GM18498 (cell line): Measurements from ENCODE around the gene MYOZ3.

Source experiments
- ATAC-seq: cut with Tn5 transposase; IDR thresholded peaks from one replicate; pipeline ENCODE4 v1.9.1; 2021; ENCODE audit warnings: mild to moderate bottlenecking, moderate library complexity; ENCODE audit not compliant: unreplicated experiment

MYOZ3 gene

GRCh38 chr5:150626853-150627276, 34.2 kb upstream of the MYOZ3 start:
- no peak for ATAC-seq

DNA sequence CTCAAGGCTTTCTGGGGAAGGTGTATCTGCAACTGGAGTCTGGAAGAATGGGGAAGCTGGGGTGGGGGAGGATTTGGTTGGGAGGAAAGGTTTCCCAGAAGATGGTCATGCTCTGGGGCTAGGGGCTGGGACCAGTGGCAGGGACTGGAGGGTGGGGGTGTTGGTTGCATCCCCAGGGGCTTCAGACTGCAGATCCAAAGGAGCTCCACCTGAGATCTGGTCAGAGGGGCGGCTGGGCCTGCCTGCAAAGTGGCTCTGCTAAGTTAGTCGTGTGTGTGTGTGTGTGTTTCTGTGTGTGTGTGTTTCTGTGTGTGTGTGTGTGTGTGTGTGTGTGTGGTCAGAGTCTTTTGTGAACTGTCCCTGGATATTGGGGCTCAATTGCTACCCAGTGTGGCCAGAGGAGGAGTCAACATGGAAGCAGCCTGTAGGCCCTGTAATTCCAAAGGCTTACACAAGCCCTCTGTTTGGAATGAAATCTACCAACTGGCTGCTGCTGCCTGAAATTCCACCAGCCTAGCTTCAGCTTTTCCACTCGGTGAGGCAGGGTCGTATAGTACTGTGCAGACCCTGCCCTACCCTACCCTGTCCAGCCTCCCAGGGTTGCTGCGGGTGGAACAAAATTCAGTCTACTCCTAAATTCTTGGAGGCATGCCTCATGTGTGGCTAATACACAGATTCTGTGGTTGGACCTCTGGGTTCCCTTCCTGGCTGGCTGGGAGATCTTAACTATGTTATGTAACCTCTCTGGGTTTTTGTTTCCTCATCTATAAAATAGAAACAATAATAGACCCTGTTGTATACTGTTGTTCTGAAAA, 33.1 kb upstream of the MYOZ3 start:
- no peak for ATAC-seq

DNA sequence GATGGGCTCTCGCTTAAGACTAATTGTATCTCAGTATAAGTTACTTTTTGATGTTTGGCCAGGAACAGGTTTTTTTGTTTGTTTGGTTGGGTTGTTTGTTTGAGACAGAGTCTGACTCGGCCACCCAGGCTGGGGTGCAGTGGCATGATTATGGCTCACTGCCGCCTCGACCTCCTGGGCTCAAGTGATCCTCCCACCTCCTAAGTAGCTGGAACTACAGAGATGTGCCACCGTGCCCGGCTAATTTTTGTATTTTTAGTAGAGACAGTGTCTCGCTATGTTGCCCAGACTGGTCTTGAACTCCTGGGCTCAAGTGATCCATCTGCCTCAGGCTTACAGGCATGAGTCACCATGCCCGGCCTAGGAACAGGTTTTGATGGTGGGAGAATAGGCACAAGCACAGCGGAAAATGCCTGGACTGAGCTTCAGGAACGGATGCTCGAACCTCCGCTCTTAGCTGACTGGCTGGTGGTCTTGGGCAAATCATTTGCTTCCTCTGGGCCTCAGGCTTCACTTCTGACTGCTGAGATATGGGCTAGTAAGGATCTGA, 32.0 kb upstream of the MYOZ3 start:
- ATAC-seq, result no peak

- ATAC-seq, result no peak
Measured at GRCh38 chr5:150630016-150630415, 31.0 kb upstream of the MYOZ3 start.

DNA sequence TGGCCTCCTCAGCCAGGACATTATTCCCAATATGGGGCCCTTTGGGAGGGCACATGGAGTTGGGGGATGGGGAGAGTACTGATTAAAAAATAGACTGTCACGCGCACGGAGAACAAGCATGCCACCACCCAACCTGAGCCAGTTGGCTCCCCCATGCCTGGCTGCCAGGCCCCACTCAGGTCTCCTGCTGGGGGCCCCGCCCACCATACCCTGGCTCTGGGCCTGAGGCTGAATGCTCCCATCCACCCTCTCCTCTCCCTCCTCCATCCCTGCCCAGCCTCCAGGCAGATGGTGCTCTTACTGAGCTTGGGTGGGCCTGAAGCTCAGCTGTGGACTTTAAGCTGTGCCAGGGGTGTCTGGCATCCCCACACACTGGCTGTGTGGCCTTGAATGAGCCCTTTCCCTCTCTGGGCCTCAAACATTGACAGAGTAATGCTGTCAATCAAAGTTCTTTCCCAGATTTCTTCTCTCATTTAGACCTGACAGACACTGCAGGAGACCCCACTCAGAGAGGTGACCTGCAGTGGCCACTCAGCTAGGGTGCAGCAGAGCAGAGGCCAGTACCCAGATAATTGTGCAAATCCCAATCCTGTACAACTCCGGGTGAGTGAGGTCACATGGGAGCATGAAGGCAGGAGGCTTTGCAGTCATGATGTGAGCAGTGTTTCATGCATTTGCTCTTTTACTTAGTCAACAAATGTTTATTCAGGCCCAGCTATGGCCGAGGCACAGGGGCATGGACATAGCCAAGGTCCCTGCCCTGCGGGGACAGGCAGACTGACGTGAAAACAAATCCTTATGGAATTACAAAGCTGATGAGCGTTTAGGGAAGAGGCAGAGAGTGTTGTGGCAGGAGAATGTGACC, 30.4 kb upstream of the MYOZ3 start:
- ATAC-seq, result no peak

DNA sequence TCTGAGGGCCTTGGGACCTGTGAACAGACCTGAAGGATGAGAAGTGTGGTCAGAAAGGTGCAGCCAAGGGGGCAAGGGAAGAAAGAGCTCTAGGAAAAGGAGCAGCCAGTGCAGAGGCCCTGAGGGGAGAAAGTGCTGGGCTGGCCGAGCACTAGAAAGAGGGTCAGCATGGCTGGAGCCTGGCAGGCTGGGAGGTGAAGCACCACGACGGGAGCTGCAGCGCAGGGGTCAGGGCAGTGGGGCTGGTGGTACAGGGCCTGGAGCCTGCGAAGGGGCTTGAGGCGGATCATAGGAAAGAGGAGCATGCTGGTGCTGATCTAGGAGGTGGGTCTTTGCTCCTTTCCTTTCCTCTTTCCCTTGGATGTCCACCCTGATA, 29.7 kb upstream of the MYOZ3 start:
- no peak for ATAC-seq

GRCh38 chr5:150632305-150633160, 28.5 kb upstream of the MYOZ3 start:
- ATAC-seq, result no peak

DNA sequence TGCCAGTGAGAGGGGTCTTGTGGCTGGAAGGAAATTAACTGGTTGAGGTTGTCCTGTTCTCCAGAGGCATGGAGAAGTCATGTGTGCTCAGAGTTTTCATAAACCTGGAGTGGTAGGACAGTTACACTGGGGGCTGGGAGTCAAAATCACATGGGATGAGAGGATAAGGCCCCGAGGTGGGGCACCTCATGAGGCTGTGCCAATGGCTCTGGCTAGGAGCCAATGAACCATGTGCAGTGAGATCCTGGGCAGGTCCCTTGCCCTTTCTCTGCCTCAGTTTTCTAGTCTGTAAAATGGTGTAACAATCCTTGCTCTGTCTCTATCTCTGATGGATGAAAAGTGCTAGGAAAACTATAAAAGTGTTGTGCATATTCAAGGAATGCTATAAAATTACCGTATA, 27.6 kb upstream of the MYOZ3 start:
- ATAC-seq, result no peak

GRCh38 chr5:150636391-150637244, 24.4 kb upstream of the MYOZ3 start:
- ATAC-seq, result no peak

GRCh38 chr5:150637245-150638052, 23.6 kb upstream of the MYOZ3 start:
- no peak for ATAC-seq

- no peak for ATAC-seq
Measured at GRCh38 chr5:150638053-150638444, 23.0 kb upstream of the MYOZ3 start.

- ATAC-seq, result no peak
Measured at GRCh38 chr5:150638488-150639376, 22.3 kb upstream of the MYOZ3 start.

DNA sequence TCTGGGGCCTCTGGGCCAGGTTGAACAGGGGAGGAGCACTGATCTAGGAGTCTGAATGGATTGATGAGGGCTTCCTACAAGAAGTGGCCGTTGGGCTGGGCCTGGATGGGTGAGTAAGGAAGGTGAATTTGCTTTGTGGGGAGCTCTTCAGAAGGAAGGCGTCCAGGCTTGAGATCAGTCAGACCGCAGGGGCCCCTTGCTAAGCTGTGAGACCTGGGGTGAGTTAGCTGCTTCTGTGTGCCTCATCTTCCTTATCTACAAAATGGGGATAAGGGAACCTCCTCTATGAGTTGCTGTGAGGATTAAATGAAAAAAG, 21.7 kb upstream of the MYOZ3 start:
- ATAC-seq, result no peak

DNA sequence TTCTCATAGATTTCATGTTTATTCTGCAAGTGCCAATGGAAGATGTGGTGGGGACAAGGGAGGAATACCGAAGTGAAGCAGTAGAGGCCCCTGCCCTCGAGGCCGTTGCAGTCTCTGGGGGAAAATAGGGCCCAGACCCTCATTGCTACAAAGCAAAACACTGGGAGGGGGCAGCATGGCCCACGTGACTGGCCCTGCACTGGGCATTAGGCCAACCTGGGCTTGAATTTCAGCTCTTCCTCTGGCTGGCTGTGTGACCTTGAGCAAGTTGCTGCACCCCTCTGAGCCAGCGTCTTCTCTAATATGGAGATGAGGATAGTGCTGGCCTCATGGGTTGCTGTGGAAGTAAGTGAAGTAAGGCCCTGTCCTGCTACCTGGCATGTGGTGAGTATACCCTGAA, 21.3 kb upstream of the MYOZ3 start:
- no peak for ATAC-seq

GRCh38 chr5:150640311-150641005, 20.6 kb upstream of the MYOZ3 start, which contains the start of gene SYNPO:
Gene SYNPO, plus strand, starts transcription at chr5:150640660. Its CDS starts 7,616 bp downstream, at chr5:150648276.
- no peak for ATAC-seq

- ATAC-seq, result no peak
Measured at GRCh38 chr5:150641006-150641570, 20.0 kb upstream of the MYOZ3 start.

DNA sequence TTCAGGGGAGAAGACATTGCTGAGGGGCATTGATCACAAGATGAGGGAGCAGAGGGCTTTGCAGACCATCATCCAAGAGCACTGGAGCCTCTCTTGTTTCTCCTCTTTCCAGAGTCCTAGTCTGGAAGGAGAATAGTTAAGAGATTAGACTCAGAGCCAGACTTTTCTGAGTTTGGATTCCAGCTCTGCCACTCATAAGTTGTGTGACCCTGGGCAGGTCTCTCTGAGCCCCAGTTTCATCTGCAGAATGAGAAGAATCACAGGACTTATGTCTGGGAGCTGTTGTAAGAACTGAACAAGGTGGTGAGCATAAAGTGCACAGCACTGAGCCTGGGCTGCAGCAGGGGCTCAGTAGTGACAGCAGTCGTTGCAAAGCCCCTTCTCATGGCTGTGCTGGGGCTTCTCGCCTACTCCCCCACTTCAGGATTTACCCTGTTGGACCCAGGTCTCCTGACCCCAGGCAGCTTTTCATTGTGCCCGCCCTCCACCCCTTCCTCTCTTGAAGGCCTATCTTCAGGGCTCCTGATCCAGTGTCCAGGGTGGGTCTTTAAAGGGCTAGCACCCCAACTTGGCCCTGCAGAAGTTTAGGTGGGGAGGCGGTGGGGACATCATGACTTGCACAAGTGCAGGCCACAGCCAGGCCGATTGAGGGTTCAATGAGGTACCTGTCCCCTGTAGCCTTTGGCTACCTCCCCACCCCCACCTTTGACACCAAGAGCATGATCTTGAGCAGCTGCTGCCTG, 19.1 kb upstream of the MYOZ3 start:
- ATAC-seq, result no peak
